PC-9 (cell line): Measurements from ENCODE around the gene ZC3H14.

ENCODE experiments used
- CTCF ChIP-seq: fragments of 200-600 bp; sonication (generic); conservative IDR thresholded peaks from 2 replicates; pipeline ENCODE4 v1.6.1; 2017; ENCODE audit warnings: mixed run types, antibody characterized with exemption, mild to moderate bottlenecking, moderate library complexity
- EZH2 ChIP-seq: fragments of 200-600 bp; sonication (generic); IDR thresholded peaks from 2 replicates; pipeline ENCODE4 v1.8.0; 2017; ENCODE audit warnings: antibody characterized with exemption, low read depth

- peak; percentile 33; the same call in 1 of the 2 replicates for TF ChIP-seq CTCF
- TF ChIP-seq EZH2, result no peak
Measured at GRCh38 chr14:88559852-88560251, 3.0 kb upstream of the ZC3H14 start.
